Naive B cell (primary cell): Measurements from ENCODE around the gene RBFOX2. TPM values are rescaled to one million over a fixed set of nuclear protein-coding genes. Genes with fewer than 3 reads are reported as not detected.

Experiments used
- ATAC-seq, 2 donors: fragments of 150-1000 bp; cut with Tn5 transposase; 2 replicates each; pipeline ENCODE4 v1.10.0; 2021; ENCODE audit warnings: low read depth in 2 of 2, mild to moderate bottlenecking in 2 of 2, moderate library complexity in 2 of 2
- DNase-seq: peaks from one replicate; pipeline ENCODE4 v3.0.0; 2022
- H3K27ac Mint-ChIP-seq, 6 donors: one replicate each; pipeline ENCODE4 v1.8.0; 2020 to 2022; ENCODE audit warnings: mild to moderate bottlenecking in 6 of 6, mixed read lengths in 6 of 6, moderate library complexity in 5 of 6, inconsistent platforms in 2 of 6
- H3K27me3 Mint-ChIP-seq, 3 donors: one replicate each; pipeline ENCODE4 v1.8.0; 2021 to 2022; ENCODE audit warnings: mixed read lengths in 3 of 3, mild to moderate bottlenecking in 1 of 3
- H3K36me3 Mint-ChIP-seq, 2 donors: one replicate each; pipeline ENCODE4 v1.8.0; 2020 to 2022; ENCODE audit warnings: mixed read lengths in 2 of 2, inconsistent platforms in 1 of 2, mild to moderate bottlenecking in 1 of 2
- H3K4me1 Mint-ChIP-seq, 3 donors: one replicate each; pipeline ENCODE4 v1.8.0; 2020 to 2022; ENCODE audit warnings: mixed read lengths in 3 of 3, inconsistent platforms in 1 of 3, mild to moderate bottlenecking in 1 of 3, moderate library complexity in 1 of 3
- H3K4me3 Mint-ChIP-seq, 8 donors: one replicate each; pipeline ENCODE4 v1.8.0; 2020 to 2022; ENCODE audit warnings: mild to moderate bottlenecking in 8 of 8, mixed read lengths in 8 of 8, moderate library complexity in 8 of 8, inconsistent platforms in 2 of 8
- H3K9me3 Mint-ChIP-seq, 7 donors: one replicate each; pipeline ENCODE4 v1.8.0; 2020 to 2022; ENCODE audit warnings: mixed read lengths in 7 of 7, mild to moderate bottlenecking in 5 of 7, inconsistent platforms in 2 of 7, moderate library complexity in 1 of 7
- polyA plus RNA-seq, 6 donors: library from polyadenylated mRNA; unstranded; fragments of 300-500 nt; fragmentation: Illumina TruSeq; gene quantifications; one replicate each; pipeline ENCODE4 v1.2.3, GENCODE V29; 2021; ENCODE audit warnings: low read depth in 6 of 6

The RBFOX2 gene
- polyA plus RNA-seq, 6 donors from 2014 or later, result not detected

DNA sequence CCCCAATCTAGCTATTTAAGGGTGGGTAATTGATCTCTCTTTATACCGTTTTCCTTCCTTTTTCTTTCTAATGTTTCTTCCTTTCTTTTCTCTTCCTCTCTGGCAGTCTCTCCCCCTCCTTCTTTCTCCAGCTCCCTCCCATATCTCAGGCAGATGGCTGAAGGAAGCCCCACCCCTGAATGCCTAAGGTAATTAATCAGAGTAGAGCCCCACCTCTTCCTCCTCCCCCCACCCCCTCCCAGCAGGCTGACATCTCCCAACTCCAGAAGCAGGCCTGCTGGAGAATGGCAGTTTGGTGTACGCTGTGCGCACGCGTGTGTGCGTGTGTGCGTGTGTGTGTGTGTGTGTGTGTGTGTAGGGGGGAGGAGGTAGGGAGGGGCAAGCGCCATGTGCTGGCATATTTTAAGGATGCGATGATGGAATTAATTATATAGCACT lies 188.3 kb downstream of the RBFOX2 start:
- Mint-ChIP-seq H3K36me3 (no peaks in the 10 kb centered on the region), H3K4me3 (peak overlapping the region in 1 of 8 donors; percentile 1)

DNA sequence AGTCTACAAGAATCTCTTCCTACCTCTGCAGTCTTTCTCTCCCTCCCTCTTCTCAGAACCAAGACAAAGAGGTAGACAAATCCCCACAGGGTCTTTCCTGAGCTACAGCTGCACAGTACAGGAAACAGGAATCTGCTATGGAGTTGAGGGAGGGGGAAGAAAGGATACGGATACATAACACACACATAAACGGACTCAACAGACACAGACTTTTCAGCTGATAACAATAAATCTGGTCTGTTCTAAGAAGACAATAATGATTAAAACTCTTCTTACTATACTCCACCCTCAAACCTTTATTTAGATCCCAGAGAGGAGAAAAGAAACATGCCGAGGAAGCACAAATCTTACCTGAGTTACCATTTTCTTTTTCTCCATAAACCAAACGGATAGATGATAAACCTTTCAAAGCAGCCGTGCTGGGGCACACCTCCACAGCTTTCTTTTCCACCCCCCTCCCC lies 188.8 kb downstream of the RBFOX2 start:
- DNase-seq (no peak), ATAC-seq (no peak)
- peak overlapping the region in 1 of 8 donors; percentile 15 for H3K4me3 Mint-ChIP-seq
- H3K27ac Mint-ChIP-seq, result no peak overlapping the region
- peaks cover 25 to 46% (median 38%) of the 10 kb centered on the region in 3 donors for H3K27me3 Mint-ChIP-seq
- peaks cover 10 to 12% (median 11%) of the 10 kb centered on the region in 3 donors for H3K4me1 Mint-ChIP-seq
- no peaks in the 10 kb centered on the region for H3K9me3 Mint-ChIP-seq
- H3K36me3 Mint-ChIP-seq, result no peaks in the 10 kb centered on the region

More for the DNA sequence above, 188.3 kb downstream of the RBFOX2 start:
- ATAC-seq (no peak), DNase-seq (no peak)
- peaks cover 29 to 42% (median 42%) of the 10 kb centered on the region in 3 donors for H3K27me3 Mint-ChIP-seq
- H3K4me1 Mint-ChIP-seq, result peaks cover 10 to 12% (median 11%) of the 10 kb centered on the region in 3 donors
- no peak overlapping the region for H3K27ac Mint-ChIP-seq
- no peaks in the 10 kb centered on the region for H3K9me3 Mint-ChIP-seq

DNA sequence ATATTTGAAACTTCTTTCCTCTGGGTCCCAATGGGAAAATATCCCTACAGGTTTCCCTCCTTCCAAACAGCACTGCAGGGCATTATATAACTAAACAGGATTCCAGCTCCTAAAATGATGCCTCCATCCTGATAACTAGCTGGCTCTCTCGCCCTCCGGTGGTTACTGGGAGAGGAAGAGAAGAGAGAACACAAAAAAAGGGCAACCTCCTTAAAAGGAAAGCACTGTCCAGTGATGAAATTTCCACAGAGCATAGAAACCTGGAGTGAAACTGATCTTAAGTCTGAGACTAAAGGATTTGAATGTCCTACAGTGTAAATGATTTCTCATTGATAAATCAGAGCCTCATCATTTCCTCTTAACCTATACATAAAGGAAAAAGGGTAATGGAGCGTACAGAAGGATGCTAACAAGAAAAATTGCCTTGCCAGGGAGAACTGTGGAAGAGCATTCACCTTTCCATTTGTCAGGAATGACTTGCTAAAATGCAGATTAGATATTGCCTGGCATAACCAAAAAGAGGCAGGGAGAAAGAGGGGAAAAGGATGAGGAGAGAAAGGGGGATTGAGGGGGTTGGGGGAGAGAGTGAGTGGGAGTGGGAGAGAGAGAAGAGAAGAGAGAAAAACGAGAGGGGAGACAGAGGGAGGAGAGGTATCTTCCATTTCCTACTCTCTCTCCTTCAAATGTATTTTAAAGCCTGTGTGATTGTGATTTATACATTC lies 189.6 kb downstream of the RBFOX2 start:
- H3K4me1 Mint-ChIP-seq, result peaks cover 10 to 12% (median 11%) of the 10 kb centered on the region in 3 donors
- no peaks in the 10 kb centered on the region for H3K36me3 Mint-ChIP-seq
- DNase-seq (no peak), ATAC-seq (no peak)
- H3K9me3 Mint-ChIP-seq, result no peaks in the 10 kb centered on the region
- H3K4me3 Mint-ChIP-seq, result no peak overlapping the region
- no peak overlapping the region for H3K27ac Mint-ChIP-seq
- peaks cover 28 to 51% (median 35%) of the 10 kb centered on the region in 3 donors for H3K27me3 Mint-ChIP-seq

DNA sequence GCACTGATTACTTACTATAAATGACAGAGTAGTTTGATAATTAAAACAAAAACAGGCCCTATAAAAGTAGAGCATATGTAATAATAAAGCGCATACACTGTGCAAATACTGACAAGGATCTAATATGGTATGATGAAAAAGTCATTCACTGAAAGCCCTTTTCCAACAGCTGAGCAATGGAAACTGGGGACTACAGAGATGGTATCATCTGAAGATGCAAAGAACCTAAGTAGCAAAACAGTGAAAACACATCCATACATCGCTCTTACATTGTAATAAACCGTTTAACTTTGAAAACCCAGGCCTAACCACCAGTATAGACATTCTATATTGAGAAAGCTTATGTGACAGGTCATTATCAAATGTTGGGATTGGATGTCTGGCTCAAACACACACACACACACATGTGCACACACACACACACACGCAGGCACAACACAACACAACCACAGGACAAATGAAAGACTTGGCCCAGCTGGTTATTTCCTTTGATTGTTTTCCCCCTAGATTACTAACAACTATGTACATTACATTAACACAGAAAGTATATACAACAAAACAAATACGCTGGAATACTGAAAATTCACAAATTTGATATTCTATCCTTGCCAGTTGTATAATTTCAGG lies 191.4 kb downstream of the RBFOX2 start:
- DNase-seq (no peak), ATAC-seq (no peak)
- Mint-ChIP-seq H3K27ac (no peak overlapping the region), H3K4me1 (peaks cover 10 to 12% (median 11%) of the 10 kb centered on the region in 3 donors), H3K27me3 (peaks cover 19 to 38% (median 29%) of the 10 kb centered on the region in 3 donors), H3K4me3 (no peak overlapping the region), H3K9me3 (no peaks in the 10 kb centered on the region), H3K36me3 (no peaks in the 10 kb centered on the region)

DNA sequence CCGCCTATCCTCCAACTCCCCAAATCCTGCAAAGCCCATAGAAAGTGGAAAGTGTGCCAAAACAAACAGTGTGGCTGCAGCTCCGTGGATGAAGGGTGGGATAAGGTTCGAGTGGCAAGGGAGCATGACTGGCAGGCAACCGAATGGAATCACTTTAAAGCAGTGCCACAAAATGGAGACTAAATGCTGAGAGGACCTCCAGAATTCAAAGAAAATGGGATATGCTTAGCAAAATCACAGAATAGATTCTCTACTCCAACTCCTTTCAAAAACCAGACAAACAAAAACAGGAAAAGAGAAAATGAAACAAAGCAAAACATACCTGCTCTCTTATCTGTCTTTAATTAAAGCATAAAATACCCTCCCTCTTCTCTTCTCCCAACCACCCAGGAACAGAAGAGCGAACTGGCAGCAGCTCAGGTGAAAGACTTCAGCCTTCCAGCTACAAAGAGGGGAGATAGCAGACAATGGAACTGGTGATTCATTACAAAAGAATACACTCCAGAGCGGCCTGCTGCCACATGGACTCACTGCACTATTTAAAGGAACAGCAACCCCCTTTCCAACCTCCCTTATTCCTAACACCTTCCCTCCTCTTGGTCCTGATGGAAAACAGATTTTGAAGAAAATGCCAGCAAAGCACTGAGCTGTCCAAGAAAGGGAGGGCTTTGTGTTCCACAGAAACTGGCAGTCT lies 192.5 kb downstream of the RBFOX2 start:
- no peaks in the 10 kb centered on the region for H3K36me3 Mint-ChIP-seq
- H3K4me1 Mint-ChIP-seq, result peaks cover 10 to 12% (median 11%) of the 10 kb centered on the region in 3 donors
- peaks cover 17 to 38% (median 29%) of the 10 kb centered on the region in 3 donors for H3K27me3 Mint-ChIP-seq
- ATAC-seq (no peak), DNase-seq (no peak)
- no peak overlapping the region for H3K4me3 Mint-ChIP-seq
- no peaks in the 10 kb centered on the region for H3K9me3 Mint-ChIP-seq
- H3K27ac Mint-ChIP-seq, result no peak overlapping the region

DNA sequence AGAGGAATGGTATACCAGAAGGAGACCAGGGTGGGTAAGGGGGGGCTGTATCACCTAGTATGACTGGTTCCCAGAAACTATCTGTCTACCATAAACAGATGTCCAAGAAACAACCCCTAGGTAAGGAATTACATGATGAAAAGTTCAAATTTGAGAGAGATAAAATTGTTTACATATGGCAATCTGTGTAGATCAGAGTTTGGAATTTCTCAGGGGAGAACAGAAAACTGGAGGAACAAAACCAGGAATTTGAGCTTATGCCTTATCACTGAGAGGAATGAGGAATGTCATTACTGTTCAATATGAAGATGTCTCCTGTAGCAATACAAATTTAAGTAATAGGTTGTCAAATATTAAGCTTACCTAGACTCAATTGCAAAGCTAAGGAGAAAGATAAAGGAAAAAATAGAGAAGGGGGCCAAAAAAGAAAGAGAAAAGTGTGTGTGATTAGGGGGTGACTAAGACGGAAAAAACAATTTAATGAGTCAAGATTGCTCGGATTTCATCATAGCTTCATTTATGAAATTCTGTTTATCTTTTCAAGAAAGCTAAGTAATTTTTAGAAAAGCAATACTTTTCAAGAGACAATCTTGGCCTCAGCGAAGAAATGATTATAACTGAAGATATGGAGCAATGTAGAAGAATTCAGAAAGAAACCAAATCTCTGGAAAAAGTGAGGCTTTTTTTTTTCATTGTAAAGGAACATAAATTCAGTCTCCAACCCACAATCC lies 193.2 kb downstream of the RBFOX2 start:
- ATAC-seq (no peak), DNase-seq (no peak)
- peaks cover 17 to 37% (median 28%) of the 10 kb centered on the region in 3 donors for H3K27me3 Mint-ChIP-seq
- H3K27ac Mint-ChIP-seq, result no peak overlapping the region
- no peak overlapping the region for H3K4me3 Mint-ChIP-seq
- no peaks in the 10 kb centered on the region for H3K36me3 Mint-ChIP-seq
- H3K9me3 Mint-ChIP-seq, result no peaks in the 10 kb centered on the region
- H3K4me1 Mint-ChIP-seq, result peaks cover 10% of the 10 kb centered on the region in 3 donors

DNA sequence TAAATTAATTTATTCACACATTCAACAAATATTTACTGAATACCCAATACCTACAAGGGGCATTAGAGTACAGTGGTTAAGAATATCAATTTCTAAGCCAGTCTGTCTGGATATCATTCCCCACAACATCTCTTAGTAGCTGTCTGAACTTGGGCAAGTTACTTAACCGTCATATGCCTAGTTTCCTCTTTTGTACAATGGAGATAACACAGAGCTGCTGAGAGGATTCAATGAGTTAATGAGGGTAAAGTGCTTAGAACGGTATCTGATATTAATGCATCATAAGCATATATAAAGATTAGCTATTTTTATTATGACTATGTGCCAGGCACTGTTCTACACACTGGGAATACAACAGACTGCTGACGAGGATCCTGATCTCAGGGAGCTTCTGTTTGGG lies 194.6 kb downstream of the RBFOX2 start:
- H3K36me3 Mint-ChIP-seq, result no peaks in the 10 kb centered on the region
- H3K27me3 Mint-ChIP-seq, result peaks cover 7 to 23% (median 14%) of the 10 kb centered on the region in 3 donors
- H3K27ac Mint-ChIP-seq, result no peak overlapping the region
- DNase-seq (no peak), ATAC-seq (no peak)
- H3K9me3 Mint-ChIP-seq, result no peaks in the 10 kb centered on the region
- peaks cover 0 to under 1% (median under 1%) of the 10 kb centered on the region in 3 donors for H3K4me1 Mint-ChIP-seq
- H3K4me3 Mint-ChIP-seq, result no peak overlapping the region

DNA sequence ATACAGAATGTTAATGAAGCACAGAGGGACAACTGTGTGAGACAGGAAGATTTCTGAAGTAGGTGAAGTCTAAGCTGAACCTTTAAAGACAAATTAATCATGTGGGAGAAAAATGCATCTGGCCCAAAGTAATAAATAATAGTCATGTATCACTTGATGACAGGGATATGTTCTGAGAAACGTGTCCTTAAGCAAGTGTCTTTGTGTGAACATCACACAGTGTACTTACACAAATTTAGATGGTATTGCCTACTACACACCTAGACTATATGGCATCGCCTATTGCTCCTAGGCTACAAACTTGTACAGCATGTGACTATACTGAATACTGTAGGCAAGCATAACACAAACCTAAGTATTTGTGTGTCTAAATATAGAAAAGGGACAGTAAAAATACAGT lies 198.3 kb downstream of the RBFOX2 start:
- no peak for DNase-seq
- Mint-ChIP-seq H3K27me3 (peaks cover 0 to 24% (median 15%) of the 10 kb centered on the region in 3 donors), H3K9me3 (no peaks in the 10 kb centered on the region), H3K36me3 (no peaks in the 10 kb centered on the region), H3K4me1 (no peaks in the 10 kb centered on the region), H3K27ac (no peak overlapping the region), H3K4me3 (no peak overlapping the region)
- no peak for ATAC-seq

DNA sequence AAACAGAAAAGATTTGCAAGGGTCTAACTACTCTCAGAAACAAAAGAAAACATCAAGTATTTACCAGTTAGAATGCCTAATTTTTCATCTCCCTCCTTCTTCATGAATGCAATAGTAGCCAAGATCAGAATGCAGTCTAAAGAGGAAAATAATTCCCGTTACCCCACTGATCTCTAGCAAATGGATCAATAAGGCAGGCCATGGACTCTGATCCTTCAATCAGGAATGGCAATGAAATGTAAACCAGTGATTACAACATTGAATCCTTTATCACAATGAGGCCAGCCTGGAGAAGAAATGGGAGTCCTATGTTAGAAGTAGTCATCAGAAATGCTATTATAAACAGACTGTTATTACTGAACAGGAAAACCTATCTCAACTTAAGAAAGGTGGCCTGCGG lies 204.4 kb downstream of the RBFOX2 start:
- Mint-ChIP-seq H3K27me3 (peaks cover 4 to 20% (median 10%) of the 10 kb centered on the region in 3 donors), H3K4me3 (no peak overlapping the region), H3K36me3 (no peaks in the 10 kb centered on the region), H3K4me1 (no peaks in the 10 kb centered on the region), H3K9me3 (no peaks in the 10 kb centered on the region), H3K27ac (no peak overlapping the region)
- DNase-seq (no peak), ATAC-seq (no peak)

DNA sequence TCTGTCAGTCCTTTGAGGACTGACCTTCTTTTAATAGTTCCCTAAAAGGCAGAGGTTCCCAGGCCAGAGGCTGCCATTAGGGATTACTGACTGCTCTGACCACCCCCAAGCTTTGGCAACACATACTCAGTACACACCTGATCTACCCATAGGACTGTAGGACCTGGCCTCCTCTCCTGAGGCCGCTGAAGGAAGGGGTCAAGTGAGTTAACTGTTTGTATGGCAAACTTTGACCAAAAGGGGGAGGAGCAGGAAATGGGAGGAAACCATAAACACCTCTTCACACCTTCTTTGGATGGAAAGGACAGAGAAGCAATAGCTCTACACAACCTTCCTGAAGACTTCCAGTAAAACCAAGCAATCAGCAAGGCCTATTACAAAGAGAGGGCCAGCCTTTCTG lies 207.0 kb downstream of the RBFOX2 start:
- no peak overlapping the region for H3K27ac Mint-ChIP-seq

DNA sequence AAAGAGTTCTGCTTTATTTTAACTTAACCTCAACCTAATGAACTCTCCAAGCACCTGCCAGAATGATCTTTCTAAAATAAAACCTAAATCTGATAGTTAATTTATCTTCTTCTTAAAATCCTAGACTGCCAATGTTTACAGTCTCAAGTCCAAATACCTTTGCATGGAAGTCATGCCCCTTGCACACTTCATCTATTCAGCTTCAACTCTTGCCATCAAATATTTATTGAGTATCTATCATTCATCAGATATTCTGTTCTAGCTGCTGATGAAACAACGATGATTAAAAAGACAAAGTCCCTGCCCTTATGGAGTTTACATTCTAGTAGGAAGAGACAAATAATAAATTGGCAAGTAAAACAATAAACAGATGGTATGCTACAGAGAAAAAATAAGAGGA lies 209.2 kb downstream of the RBFOX2 start:
- no peak for DNase-seq
- Mint-ChIP-seq H3K27me3 (peaks cover 0 to 10% (median 4%) of the 10 kb centered on the region in 3 donors), H3K36me3 (no peaks in the 10 kb centered on the region), H3K4me1 (no peaks in the 10 kb centered on the region), H3K4me3 (no peak overlapping the region), H3K9me3 (no peaks in the 10 kb centered on the region), H3K27ac (no peak overlapping the region)
- ATAC-seq, result no peak

More for the DNA sequence above, 207.0 kb downstream of the RBFOX2 start:
- Mint-ChIP-seq H3K27me3 (peaks cover 0 to 10% (median 4%) of the 10 kb centered on the region in 3 donors), H3K36me3 (no peaks in the 10 kb centered on the region), H3K4me3 (no peak overlapping the region), H3K4me1 (no peaks in the 10 kb centered on the region), H3K9me3 (no peaks in the 10 kb centered on the region)
- ATAC-seq (no peak), DNase-seq (no peak)

DNA sequence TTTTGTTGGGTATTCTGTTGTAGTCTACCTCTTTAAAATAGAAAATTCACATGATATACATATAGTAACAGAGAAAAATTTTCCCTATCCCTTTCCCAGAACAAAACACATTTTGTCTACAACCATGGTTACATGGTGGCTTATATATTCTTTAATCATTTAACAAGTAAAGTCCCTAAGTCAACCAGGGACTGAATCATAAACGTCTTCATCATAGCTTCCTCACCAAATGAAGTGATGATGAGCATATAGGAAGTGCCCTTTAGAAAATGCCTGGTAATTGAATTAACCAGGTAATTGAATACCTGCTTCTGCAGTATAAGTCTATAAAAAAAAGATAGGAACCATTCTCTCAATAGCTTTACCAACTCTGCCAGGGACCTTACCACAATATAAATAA lies 209.7 kb downstream of the RBFOX2 start:
- no peaks in the 10 kb centered on the region for H3K36me3 Mint-ChIP-seq
- H3K4me1 Mint-ChIP-seq, result no peaks in the 10 kb centered on the region
- H3K27me3 Mint-ChIP-seq, result peaks cover 0 to 10% (median 4%) of the 10 kb centered on the region in 3 donors
- no peak overlapping the region for H3K27ac Mint-ChIP-seq
- no peak for ATAC-seq
- H3K9me3 Mint-ChIP-seq, result no peaks in the 10 kb centered on the region
- DNase-seq, result no peak
- H3K4me3 Mint-ChIP-seq, result no peak overlapping the region

DNA sequence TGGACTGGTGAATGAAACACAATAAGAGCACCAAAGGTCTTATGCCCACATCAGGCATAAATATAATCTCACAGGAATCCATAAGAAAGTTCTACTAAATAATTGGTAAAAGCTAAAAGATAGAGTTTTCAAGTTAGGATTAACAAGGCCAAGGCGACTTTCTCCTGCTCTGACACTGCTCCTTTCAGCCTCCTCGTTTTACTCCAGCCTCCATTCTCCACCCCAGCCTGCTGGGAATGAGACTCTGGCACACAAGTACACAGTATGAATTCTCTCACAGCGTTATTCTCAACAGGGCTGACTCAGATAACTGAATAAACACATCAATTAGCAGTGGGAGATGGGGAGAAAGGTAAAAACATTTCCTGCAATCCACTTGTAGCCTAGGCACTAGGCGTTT lies 216.0 kb downstream of the RBFOX2 start:
- no peaks in the 10 kb centered on the region for H3K4me1 Mint-ChIP-seq
- no peaks in the 10 kb centered on the region for H3K36me3 Mint-ChIP-seq
- peaks cover 0 to 5% (median 0%) of the 10 kb centered on the region in 3 donors for H3K27me3 Mint-ChIP-seq
- DNase-seq (no peak), ATAC-seq (no peak)
- no peak overlapping the region for H3K27ac Mint-ChIP-seq
- no peak overlapping the region for H3K4me3 Mint-ChIP-seq
- peaks cover 0 to 15% (median 7%) of the 10 kb centered on the region in 7 donors for H3K9me3 Mint-ChIP-seq
